NT2/D1 (cell line): ENCODE results near the gene BCL2.

Experiments used
- SUZ12 ChIP-seq: IDR thresholded peaks from 2 replicates; pipeline ENCODE4 v1.6.1; 2011; ENCODE audit not compliant: insufficient read length, insufficient read depth; ENCODE audit errors: extremely low read depth
- YY1 ChIP-seq: IDR thresholded peaks from 2 replicates; pipeline ENCODE4 v1.6.1; 2011; ENCODE audit not compliant: insufficient read length, insufficient read depth

DNA sequence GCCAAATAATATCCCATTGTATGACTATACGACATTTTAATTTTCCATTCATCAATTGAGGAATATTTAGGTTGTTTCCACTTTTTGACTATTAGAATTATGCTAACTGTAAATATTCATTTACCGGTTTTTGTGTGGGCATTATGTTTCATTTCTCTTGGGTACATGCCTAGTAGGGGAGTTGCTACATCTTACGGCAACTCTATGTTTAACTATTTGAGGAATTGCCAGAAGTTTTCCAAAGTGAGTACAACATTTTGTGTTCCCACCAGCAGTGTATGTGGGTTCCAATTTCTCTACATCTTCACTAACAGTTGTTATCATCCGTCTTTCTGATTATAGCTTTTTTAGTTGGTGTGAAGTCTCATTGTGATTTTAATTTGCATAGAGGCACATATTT, 49.0 kb upstream of the BCL2 start:
- TF ChIP-seq YY1, result no peak
- no peak for TF ChIP-seq SUZ12
